HG02884 (cell line): ENCODE measurements around the gene HOXD11.

ENCODE experiments used
- ATAC-seq: cut with Tn5 transposase; IDR thresholded peaks from one replicate; pipeline ENCODE4 v1.9.1; 2021; ENCODE audit warnings: mild to moderate bottlenecking, moderate library complexity; ENCODE audit not compliant: unreplicated experiment

Gene HOXD11

DNA sequence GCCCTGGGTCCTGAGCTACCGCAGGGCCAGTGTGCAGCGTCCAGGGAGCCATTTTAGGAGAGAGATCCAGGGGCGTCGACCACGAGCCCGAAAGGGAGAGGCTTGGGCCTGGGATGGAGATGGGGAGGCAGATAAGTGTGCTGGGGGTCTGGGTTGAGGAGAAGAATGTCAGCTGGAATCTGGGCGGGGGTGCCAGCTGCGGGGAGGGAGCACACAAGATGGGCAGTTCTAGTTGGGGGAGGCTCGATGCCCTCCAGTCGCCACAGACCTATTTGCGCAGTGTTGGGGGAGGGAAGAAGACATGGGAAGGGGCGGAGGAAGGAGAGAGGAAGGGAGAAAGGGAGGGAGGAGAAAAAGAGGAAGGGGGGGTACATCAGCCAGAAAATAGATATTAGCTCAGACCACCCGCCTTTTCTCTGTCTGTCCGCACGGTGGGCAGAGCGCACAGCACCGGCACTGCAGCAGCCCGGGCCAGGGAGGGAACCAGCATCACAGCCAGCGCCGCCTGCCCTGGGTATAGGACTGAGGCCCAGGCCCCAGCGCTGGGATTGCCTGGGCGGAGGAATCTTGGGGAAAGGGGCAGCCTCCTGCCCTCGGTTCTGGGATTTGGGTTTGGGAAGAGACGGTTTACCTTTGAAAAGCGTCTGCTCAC, 1.9 kb upstream of the HOXD11 start:
- no peak for ATAC-seq

DNA sequence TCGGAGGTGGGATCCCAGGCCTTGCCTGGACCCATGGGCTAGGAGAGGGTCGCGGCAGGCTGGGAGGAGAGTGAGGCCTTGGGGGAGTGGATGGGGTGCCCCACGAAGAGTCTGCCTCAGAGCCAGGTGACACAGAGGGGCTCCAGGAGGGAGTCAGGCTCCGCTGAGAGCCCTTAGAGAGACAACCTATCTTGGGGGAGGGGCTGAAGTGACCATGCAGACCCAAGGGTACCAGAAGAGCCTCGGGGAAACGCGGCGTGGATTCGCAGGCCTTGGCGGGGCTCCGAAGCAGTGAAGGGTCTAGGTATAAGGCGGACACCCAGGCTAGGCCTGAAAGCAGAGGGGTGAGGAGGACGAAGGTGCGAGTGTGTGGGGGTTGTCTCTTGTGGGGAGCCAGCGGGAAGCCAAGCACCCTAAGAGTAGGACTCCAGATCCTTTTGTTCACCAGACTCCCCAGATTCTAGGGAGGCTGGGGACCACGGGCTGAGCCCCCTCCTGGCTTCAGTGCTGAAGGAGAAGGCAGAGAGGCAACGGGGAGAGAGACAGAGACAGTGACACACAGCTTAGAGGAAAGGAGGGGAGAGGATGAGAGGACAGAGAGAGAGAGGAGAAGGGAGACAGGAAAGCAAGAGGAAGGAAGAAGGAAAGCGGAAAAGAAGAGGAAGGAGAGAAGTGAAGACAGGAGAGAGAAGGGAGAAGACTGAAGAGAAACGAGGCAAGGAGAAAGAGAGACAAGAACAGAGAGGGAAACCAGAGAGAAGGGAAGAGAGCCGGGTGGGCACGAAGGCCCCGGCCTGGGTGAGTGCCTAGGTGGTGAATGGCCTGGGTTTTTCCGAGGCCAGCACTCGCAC, 1.1 kb upstream of the HOXD11 start:
- ATAC-seq, result no peak

DNA sequence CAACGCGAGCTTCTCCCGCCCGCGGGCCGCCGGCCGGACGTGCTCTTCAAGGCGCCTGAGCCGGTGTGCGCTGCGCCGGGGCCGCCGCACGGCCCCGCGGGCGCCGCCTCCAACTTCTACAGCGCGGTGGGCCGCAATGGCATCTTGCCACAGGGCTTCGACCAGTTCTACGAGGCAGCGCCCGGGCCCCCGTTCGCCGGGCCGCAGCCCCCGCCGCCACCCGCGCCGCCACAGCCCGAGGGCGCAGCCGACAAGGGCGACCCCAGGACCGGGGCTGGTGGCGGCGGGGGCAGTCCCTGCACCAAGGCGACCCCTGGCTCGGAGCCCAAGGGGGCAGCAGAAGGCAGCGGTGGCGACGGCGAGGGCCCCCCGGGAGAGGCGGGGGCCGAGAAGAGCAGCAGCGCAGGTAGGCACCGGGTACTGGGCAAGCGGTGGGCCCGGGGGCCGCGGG, 676 bp downstream of the HOXD11 start:
- no peak for ATAC-seq

DNA sequence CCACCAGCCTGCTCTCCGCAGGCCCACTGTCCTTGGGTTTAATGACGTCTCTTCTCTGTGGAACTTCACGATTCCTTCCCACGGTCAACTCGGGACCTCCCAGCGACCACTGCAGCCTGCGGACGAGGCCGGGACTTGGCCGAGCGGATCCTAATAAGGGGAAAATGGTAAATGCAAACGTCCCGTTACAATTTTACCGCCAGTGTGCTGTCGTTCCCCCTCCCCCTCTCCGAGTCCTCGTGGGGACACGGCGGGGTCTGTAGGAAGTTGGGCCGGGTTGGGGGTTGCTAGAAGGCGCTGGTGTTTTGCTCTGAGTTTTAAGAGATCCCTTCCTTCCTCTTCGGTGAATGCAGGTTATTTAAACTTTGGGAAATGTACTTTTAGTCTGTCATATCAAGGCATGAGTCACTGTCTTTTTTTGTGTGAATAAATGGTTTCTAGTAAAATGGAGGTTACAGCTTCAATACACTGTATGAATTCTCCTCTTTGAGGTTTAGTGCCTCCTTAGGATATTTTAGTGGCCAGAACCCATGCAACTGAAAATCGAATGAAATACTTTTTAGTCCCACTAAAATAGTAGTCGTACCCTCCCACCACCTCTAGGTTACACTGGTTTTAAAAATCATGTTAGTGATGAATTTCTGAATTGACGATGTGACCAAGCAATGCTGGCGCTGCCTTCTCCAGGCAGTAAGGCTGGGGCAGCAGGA, 2.3 kb downstream of the HOXD11 start:
- no peak for ATAC-seq

DNA sequence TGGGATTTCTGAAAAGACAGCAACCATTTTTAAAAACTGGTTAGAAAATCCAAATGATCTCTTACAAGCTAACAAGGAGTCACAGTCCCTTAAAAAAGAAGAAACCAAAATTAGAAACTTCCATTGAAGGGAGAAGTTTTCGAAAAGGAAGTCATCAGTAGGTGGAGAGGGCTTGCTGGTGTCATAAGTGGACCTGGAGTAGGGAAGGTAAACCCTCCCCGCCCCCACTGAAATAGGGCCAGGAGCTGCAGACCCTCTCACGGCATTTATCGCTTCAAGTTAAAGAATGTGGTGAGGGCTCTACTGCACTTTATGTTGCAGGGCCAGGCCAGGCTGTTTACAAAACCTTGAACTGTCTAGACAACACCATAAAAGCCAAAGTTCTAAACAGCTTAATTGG, 2.9 kb downstream of the HOXD11 start:
- no peak for ATAC-seq

DNA sequence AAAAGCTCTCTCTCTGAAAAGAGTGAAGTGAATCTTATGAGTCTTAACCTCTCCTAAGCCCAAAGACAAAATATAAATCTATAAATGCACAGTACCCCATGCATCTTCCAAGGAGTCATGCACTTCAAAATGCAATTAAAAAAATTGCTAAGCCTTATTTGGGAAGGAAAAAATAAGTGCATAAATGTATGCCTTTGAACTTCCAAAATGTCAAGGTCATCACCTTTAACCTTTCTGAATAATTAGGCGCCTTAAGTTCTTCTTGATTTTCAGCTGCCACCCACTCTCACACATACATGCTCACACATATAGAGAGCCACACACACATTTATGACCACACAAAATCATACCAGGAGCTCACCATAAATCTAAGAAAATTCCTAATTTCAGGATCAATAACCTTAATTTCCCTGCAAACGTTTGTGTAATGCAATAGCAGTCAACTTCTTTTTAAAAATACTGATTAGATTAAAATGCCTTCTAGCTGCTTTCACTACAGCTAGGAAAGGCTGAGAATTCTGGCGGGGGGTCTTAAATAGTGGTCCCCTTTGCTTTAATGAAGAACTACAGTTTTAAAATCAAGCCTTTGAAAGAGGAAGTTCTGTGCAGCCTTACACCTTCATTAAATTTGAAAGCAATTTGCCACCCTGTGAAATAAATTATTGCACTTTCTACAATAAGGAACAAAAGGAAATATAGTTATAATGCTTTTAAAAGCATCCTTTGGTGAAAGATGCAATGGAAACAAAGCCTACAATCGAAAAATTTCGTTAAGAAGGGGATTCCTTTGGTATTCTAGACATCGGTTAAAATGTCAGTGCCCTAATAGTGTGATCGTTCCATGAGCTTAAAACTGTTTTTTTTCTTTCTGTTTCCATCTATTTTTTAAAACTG, 3.6 kb downstream of the HOXD11 start:
- no peak for ATAC-seq

DNA sequence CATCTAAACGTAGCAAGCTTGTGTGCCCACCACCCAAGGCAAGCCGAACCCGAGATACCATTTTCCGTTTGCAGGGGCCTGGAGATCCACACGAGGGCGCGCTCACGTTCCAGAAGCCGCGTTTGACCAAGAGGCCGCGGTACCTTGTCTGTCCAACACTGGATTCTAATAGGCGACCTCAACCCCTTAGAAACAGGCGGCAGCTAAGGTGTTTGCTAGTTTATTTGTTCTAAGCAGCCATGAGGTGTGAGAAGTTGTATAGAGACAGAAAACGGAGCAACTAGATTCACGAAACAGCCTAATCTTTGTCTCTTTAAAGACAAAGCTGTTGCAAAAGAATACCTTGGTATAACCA, 4.2 kb downstream of the HOXD11 start:
- no peak for ATAC-seq

DNA sequence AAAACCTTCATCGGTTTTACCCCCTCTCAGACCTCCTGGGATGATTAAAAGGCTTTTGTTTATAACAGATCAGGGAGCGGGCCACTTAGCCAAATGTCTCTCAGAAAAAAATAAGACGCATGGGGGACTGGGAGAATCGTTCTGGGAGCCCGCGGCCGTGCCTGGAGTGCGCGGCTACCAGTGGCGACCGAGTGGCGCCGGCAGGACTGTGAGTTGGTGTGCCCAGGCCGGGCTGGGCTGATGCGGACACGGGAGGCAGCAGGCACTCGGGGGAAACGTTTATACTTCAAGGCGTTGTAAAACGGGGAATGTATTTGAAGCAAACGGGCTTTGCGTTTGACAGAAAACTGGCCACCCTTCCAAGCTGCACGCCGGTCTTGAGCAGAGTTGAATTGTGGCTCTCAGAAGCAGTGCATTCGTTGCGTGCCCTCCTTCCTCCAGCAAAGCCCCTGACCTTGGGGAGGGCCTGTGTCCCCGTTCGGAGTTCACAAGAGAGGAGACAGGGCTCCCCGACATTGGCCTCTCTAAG, 4.8 kb downstream of the HOXD11 start:
- ATAC-seq, result no peak

DNA sequence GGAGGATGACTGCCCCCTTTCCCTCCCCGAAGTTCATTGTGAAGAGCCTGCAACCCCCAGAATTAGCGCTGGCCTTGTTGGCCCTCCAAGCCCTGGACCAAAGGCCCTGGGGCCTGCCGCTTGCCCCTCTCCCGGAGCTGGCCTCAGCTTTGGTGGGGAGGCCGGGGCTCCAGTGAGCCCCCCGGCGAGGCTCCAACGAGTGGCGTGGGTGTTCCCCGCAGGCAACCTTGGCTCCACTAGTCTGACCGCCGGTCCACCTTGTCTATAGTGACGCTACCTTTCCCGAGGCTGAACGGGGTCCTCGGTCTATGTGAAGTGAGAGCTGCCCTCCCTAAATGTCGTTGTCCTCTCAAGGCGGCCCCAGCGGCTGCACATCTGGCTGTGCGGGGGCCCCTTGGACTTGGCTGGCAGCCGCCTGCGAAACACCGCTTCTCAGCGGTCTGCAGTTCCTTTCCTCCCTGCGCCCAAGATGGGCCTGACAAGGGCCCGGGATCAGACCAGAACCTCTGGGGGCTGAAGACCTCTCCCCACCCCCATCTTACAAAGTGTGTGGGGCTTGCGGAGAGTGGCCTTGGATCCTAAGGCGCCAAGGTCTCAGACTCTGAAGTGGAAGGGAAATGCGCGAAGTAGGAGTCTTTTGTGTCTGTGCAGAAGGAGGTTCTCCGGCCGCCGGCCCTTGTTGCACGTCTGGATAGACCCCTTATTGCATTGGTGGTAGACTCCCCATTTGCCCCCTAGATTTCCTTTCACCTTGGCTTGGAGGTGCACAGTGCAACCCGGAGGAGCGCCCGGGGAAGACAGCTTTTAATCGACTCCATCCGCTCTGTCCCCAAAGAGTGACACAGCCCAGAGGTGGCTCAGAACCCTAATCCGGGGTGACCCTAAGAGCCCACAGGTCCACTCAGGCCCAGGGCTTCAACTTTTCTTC, 5.6 kb downstream of the HOXD11 start:
- ATAC-seq, result no peak

DNA sequence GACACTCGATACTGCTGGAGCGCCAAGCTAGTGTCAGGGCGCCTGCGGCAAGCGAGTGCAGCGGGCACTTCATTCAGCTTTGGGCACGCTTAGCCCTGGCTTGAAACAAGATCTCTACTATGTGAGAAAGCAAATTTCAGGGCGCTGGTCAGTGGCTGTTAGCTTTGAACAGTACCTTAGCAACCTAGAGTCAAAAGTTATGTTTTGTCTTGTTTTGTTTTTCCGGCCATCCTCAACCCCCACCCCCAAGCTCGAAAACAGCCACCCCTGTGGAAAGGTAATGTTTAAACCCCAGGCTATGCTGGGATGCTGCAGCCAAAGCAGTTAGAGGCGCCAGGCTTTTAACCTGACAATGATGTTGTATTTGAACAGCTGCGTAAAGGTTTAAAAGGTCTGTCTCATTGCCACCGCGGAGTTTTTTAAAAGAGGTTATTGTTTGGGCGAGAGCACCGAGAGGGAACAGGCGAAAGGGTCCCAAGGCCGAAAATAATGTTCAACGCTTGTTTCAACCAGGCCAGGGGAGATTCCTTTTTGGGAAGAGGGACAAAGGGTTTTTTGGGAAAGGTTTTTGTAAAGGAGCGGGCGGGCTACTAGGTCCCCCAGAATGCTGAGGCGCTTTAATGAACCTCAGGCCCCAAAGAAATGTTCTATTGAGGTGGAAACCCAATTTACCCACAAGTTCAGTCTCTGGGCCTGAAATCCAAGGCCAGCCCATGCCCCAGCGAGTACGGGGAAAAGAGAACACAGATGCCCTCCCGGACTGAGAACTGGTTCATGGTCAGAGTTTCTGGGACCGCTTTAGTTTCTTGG, 7.2 kb downstream of the HOXD11 start:
- ATAC-seq, result no peak

DNA sequence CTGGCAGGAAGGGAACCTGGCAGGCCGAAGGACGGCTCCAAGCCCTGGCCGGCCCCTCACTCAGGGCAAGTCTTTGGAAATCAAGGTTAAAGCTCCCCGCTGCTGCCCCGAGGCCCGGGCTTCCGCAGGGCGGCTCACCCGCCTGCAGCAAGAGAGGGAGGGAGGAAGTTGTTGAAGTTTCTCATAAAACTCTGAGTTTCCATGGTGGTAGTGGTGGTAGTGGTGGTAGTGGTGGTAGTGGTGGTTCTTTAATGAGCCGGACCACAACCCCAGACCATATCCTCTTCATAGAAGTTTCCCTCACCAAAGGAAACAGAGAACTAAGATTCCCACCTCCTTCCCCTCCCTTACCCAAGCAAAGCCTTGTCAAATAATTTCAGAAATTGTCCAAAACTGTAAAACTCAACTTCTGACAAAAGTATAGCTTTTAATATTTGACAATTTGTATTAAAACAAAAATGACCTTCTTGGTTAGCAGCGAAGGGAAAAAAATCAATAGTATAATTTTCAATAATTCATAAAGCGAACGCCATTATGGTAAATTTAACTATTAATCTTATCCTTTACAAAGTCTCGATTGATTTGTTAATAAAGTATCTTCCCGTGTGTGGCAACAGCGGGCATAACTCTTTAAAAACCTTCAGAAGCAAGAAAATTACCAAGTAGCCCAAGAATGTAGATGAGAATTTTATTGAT, 8.0 kb downstream of the HOXD11 start:
- ATAC-seq, result no peak

DNA sequence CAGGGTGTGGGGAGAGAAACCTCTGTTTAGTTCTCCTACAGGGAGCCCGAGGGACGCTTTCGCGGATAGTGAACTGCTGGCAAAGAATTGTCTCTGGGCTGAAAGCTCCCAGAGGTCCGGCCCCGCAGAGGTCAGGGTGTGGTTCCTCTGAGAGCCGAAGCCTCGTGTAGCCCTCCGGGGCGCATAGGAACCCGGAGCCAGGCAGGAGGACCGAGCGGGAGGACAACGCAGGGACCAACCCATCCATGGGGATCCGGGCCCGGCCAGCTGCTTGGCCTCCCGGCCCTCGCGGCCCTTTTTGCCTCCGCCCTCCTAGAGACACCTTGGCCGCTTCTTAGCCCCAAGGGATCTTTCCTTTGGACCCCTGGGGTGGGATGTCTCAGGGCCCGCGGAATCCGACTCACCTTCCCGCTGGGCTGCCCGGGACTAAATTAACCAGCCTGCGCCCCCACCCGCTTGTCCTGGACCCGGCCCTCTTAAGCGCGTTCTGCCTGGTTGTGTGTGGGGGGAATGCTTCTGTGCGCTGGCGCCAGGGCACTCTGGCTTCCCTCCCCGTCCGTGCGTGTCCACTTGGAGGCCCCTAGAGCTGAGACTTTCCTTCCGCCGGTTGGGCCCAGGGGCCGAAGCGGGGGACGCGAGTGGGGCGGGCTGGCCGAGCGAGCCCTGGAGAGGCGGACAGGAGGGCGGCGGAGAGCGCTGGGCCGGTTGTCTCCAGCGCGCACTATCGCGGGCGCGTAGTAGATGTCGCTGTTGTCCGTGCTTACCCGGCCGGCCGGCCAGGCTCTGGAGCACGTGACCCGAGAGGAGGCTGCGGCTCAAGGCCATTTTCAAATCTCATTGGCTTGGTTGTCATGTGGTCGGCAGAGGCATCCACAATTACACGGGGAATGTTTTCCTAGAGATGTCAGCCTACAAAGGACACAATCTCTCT, 9.1 kb downstream of the HOXD11 start, which contains the start of gene HOXD10:
HOXD10 (plus strand) TSS at position 896 of the 931 bp plus-strand sequence. CDS start 56 bp downstream, outside the sequence.
- no peak for ATAC-seq

DNA sequence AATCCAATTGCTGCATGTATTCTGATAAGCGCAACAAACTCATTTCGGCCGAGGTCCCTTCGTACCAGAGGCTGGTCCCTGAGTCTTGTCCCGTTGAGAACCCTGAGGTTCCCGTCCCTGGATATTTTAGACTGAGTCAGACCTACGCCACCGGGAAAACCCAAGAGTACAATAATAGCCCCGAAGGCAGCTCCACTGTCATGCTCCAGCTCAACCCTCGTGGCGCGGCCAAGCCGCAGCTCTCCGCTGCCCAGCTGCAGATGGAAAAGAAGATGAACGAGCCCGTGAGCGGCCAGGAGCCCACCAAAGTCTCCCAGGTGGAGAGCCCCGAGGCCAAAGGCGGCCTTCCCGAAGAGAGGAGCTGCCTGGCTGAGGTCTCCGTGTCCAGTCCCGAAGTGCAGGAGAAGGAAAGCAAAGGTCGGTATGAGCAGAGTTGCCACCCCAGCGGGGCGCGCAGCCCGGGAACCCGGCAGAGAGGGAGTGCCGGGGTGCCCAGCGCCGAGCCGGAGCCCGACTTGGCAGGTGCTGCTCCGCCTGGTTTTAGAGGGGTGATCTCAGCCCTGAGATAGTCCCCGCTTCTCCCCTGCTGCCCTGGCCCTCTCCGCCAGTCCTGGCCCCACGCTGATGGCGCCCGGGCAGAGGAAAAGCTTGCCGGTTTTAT, 10.2 kb downstream of the HOXD11 start:
- no peak for ATAC-seq

DNA sequence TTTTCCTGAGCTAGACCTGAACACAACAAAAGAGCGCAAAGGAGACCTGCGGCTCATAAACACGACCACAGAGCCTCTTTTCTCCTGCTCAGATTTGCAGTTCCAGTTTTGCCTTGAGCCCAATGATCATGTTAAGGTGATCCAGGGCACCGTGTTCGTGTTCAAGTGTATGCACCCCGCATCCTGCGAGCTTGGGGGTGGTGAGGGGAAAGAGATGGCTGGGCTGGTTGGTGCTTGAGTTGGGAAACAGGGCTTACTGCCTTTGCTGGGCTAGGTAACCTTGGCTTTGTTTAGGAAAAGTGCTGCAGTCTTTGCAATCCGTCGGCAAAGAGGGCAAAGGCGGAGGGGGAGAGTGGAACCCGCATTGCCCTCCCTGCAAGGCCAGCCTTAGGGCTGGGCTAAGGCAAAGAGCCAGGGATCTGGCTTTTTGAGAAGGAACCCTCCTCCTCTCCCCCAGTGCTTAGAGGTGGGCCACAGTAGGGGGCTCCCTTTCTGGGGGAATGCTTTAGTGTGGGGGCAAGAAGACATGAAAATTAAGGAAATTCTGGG, 10.8 kb downstream of the HOXD11 start:
- no peak for ATAC-seq

DNA sequence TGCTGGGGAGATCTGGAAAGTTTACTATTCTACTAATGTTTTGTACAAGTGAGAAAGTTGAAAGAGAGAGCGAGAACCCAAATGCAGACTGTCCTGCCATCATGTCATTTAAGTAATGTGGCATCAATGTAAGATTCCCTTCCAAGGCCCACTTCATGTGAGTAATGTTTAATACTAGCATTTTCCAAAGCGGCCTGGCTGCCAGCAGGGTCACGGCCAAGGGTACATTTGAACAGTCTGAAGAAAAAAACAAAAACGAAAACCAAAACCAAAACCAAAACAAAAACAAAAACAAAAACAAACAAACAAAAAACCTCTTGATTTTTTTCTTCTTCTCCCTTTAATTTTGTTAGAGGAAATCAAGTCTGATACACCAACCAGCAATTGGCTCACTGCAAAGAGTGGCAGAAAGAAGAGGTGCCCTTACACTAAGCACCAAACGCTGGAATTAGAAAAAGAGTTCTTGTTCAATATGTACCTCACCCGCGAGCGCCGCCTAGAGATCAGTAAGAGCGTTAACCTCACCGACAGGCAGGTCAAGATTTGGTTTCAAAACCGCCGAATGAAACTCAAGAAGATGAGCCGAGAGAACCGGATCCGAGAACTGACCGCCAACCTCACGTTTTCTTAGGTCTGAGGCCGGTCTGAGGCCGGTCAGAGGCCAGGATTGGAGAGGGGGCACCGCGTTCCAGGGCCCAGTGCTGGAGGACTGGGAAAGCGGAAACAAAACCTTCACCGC, 11.7 kb downstream of the HOXD11 start:
- ATAC-seq, result no peak
